ENCODE data around the gene ANKRD52.

ANKRD52 gene

GRCh38 chr12:56282579-56282978 lies 24.4 kb upstream of the ANKRD52 start:
- Histone ChIP-seq H3K4me1 (ENCODE audit: control insufficient read depth, insufficient read depth, low read depth, low read length) (peaks cover 6% of the 10 kb centered on the region), H3K4me3 (ENCODE audit: insufficient read depth in 1 of 2, low read depth in 1 of 2, low read length in 2 of 2) (no peak overlapping the region), H3K36me3 (ENCODE audit: control insufficient read depth in 1 of 2, insufficient read depth in 2 of 2, low read depth in 1 of 2, low read length in 2 of 2) (peaks cover 52 to 80% of the 10 kb centered on the region in 2 experiments), H2BK120ac (ENCODE audit: low read depth, low read length) (no peak overlapping the region), H3K9ac (ENCODE audit: low read length) (no peak overlapping the region), H2BK5ac (ENCODE audit: low read depth, low read length, poor library complexity, severe bottlenecking) (no peak overlapping the region), H4K91ac (ENCODE audit: low read length) (no peak overlapping the region), H3K9me3 (ENCODE audit: control insufficient read depth, low read length) (no peaks in the 10 kb centered on the region), H2AFZ (ENCODE audit: low read depth, low read length) (no peak overlapping the region), H3K79me1 (replicated peaks; ENCODE audit: low read length, poor library complexity, severe bottlenecking) (peaks cover 11% of the 10 kb centered on the region), H3K23ac (ENCODE audit: low read length in 2 of 2) (no peak overlapping the region), H3K27ac (ENCODE audit: low read length, poor library complexity, severe bottlenecking) (no peak overlapping the region), H3K18ac (ENCODE audit: low read depth in 1 of 2, low read length in 2 of 2) (no peak overlapping the region), H2BK12ac (ENCODE audit: low read length in 2 of 2) (no peak overlapping the region), H3K27me3 (ENCODE audit: control insufficient read depth in 1 of 2, insufficient read depth in 1 of 2, low read length in 2 of 2) (no peaks in the 10 kb centered on the region), H4K8ac (ENCODE audit: low read length) (no peak overlapping the region), H2AK5ac (ENCODE audit: low read length, severe bottlenecking) (no peak overlapping the region), H3K4ac (ENCODE audit: low read depth in 1 of 2, low read length in 2 of 2) (no peak overlapping the region), H2BK15ac (ENCODE audit: low read depth, poor library complexity, severe bottlenecking) (no peak overlapping the region), H3K4me2 (ENCODE audit: low read length, poor library complexity, severe bottlenecking) (no peak overlapping the region), H3K14ac (ENCODE audit: low read length in 2 of 2) (no peak overlapping the region)
- WGBS, result 100% methylated on average over 1 of the region's 2 CpGs
- DNase-seq, result no peak

- no peak overlapping the region for H4K8ac ChIP-seq (ENCODE audit: low read length)
- no peak overlapping the region for H3K4ac ChIP-seq (ENCODE audit: low read depth in 1 of 2, low read length in 2 of 2)
- no peak overlapping the region for H3K14ac ChIP-seq (ENCODE audit: low read length in 2 of 2)
- no peaks in the 10 kb centered on the region for H3K27me3 ChIP-seq (ENCODE audit: control insufficient read depth in 1 of 2, insufficient read depth in 1 of 2, low read length in 2 of 2)
- H2AK5ac ChIP-seq (ENCODE audit: low read length, severe bottlenecking), result no peak overlapping the region
- 91% methylated on average over 5 of the region's 6 CpGs for WGBS
- H3K4me3 ChIP-seq (ENCODE audit: insufficient read depth in 1 of 2, low read depth in 1 of 2, low read length in 2 of 2), result no peak overlapping the region
- no peak overlapping the region for H3K18ac ChIP-seq (ENCODE audit: low read depth in 1 of 2, low read length in 2 of 2)
- H3K9ac ChIP-seq (ENCODE audit: low read length), result no peak overlapping the region
- no peak overlapping the region for H3K23ac ChIP-seq (ENCODE audit: low read length in 2 of 2)
- no peak overlapping the region for H3K27ac ChIP-seq (ENCODE audit: low read length, poor library complexity, severe bottlenecking)
- no peak overlapping the region for H2AFZ ChIP-seq (ENCODE audit: low read depth, low read length)
- DNase-seq, result no peak
- H3K79me1 ChIP-seq (replicated peaks; ENCODE audit: low read length, poor library complexity, severe bottlenecking), result peaks cover 11% of the 10 kb centered on the region
- H2BK15ac ChIP-seq (ENCODE audit: low read depth, poor library complexity, severe bottlenecking), result no peak overlapping the region
- H2BK5ac ChIP-seq (ENCODE audit: low read depth, low read length, poor library complexity, severe bottlenecking), result no peak overlapping the region
- peaks cover 3% of the 10 kb centered on the region for H3K4me1 ChIP-seq (ENCODE audit: control insufficient read depth, insufficient read depth, low read depth, low read length)
- H3K4me2 ChIP-seq (ENCODE audit: low read length, poor library complexity, severe bottlenecking), result no peak overlapping the region
- H2BK12ac ChIP-seq (ENCODE audit: low read length in 2 of 2), result no peak overlapping the region
- H3K9me3 ChIP-seq (ENCODE audit: control insufficient read depth, low read length), result no peaks in the 10 kb centered on the region
- no peak overlapping the region for H4K91ac ChIP-seq (ENCODE audit: low read length)
- H3K36me3 ChIP-seq (ENCODE audit: control insufficient read depth in 1 of 2, insufficient read depth in 2 of 2, low read depth in 1 of 2, low read length in 2 of 2), result peaks cover 54 to 81% of the 10 kb centered on the region in 2 experiments
- no peak overlapping the region for H2BK120ac ChIP-seq (ENCODE audit: low read depth, low read length)
These were observed 23.8 kb upstream of the ANKRD52 start for GRCh38 chr12:56282030-56282429.

GRCh38 chr12:56280849-56281248 lies 22.7 kb upstream of the ANKRD52 start:
- Histone ChIP-seq H3K9ac (ENCODE audit: low read length) (no peak overlapping the region), H3K79me1 (replicated peaks; ENCODE audit: low read length, poor library complexity, severe bottlenecking) (peaks cover 12% of the 10 kb centered on the region), H2BK120ac (ENCODE audit: low read depth, low read length) (no peak overlapping the region), H2BK12ac (ENCODE audit: low read length in 2 of 2) (no peak overlapping the region), H3K14ac (ENCODE audit: low read length in 2 of 2) (no peak overlapping the region), H3K27ac (ENCODE audit: low read length, poor library complexity, severe bottlenecking) (no peak overlapping the region), H2AFZ (ENCODE audit: low read depth, low read length) (no peak overlapping the region), H3K9me3 (ENCODE audit: control insufficient read depth, low read length) (no peaks in the 10 kb centered on the region), H2BK15ac (ENCODE audit: low read depth, poor library complexity, severe bottlenecking) (no peak overlapping the region), H3K27me3 (ENCODE audit: control insufficient read depth in 1 of 2, insufficient read depth in 1 of 2, low read length in 2 of 2) (no peaks in the 10 kb centered on the region), H2BK5ac (ENCODE audit: low read depth, low read length, poor library complexity, severe bottlenecking) (no peak overlapping the region), H3K23ac (ENCODE audit: low read length in 2 of 2) (no peak overlapping the region), H3K4me1 (ENCODE audit: control insufficient read depth, insufficient read depth, low read depth, low read length) (peaks cover 3% of the 10 kb centered on the region), H3K4ac (ENCODE audit: low read depth in 1 of 2, low read length in 2 of 2) (no peak overlapping the region), H2AK5ac (ENCODE audit: low read length, severe bottlenecking) (no peak overlapping the region), H3K36me3 (ENCODE audit: control insufficient read depth in 1 of 2, insufficient read depth in 2 of 2, low read depth in 1 of 2, low read length in 2 of 2) (peaks cover 59 to 81% of the 10 kb centered on the region in 2 experiments), H3K18ac (ENCODE audit: low read depth in 1 of 2, low read length in 2 of 2) (no peak overlapping the region), H4K91ac (ENCODE audit: low read length) (no peak overlapping the region), H3K4me3 (ENCODE audit: insufficient read depth in 1 of 2, low read depth in 1 of 2, low read length in 2 of 2) (no peak overlapping the region), H4K8ac (ENCODE audit: low read length) (no peak overlapping the region), H3K4me2 (ENCODE audit: low read length, poor library complexity, severe bottlenecking) (no peak overlapping the region)
- no peak for DNase-seq

GRCh38 chr12:56278905-56279304 lies 20.7 kb upstream of the ANKRD52 start:
- peaks cover 68 to 89% of the 10 kb centered on the region in 2 experiments for H3K36me3 ChIP-seq (ENCODE audit: control insufficient read depth in 1 of 2, insufficient read depth in 2 of 2, low read depth in 1 of 2, low read length in 2 of 2)
- no peak for DNase-seq
- WGBS, result 98% methylated on average over 3 of the region's 3 CpGs

More at GRCh38 chr12:56278905-56279304, 20.7 kb upstream of the ANKRD52 start:
- Histone ChIP-seq H3K23ac (ENCODE audit: low read length in 2 of 2) (no peak overlapping the region), H3K4me1 (ENCODE audit: control insufficient read depth, insufficient read depth, low read depth, low read length) (no peaks in the 10 kb centered on the region), H3K4ac (ENCODE audit: low read depth in 1 of 2, low read length in 2 of 2) (no peak overlapping the region), H3K9me3 (ENCODE audit: control insufficient read depth, low read length) (no peaks in the 10 kb centered on the region), H3K18ac (ENCODE audit: low read depth in 1 of 2, low read length in 2 of 2) (no peak overlapping the region), H2BK5ac (ENCODE audit: low read depth, low read length, poor library complexity, severe bottlenecking) (no peak overlapping the region), H3K79me1 (replicated peaks; ENCODE audit: low read length, poor library complexity, severe bottlenecking) (peaks cover 14% of the 10 kb centered on the region), H2AFZ (ENCODE audit: low read depth, low read length) (no peak overlapping the region), H2AK5ac (ENCODE audit: low read length, severe bottlenecking) (no peak overlapping the region), H3K4me2 (ENCODE audit: low read length, poor library complexity, severe bottlenecking) (no peak overlapping the region), H2BK12ac (ENCODE audit: low read length in 2 of 2) (no peak overlapping the region), H3K27me3 (ENCODE audit: control insufficient read depth in 1 of 2, insufficient read depth in 1 of 2, low read length in 2 of 2) (no peaks in the 10 kb centered on the region), H4K91ac (ENCODE audit: low read length) (no peak overlapping the region), H3K4me3 (ENCODE audit: insufficient read depth in 1 of 2, low read depth in 1 of 2, low read length in 2 of 2) (no peak overlapping the region), H4K8ac (ENCODE audit: low read length) (no peak overlapping the region), H2BK15ac (ENCODE audit: low read depth, poor library complexity, severe bottlenecking) (no peak overlapping the region), H3K9ac (ENCODE audit: low read length) (no peak overlapping the region), H3K14ac (ENCODE audit: low read length in 2 of 2) (no peak overlapping the region), H2BK120ac (ENCODE audit: low read depth, low read length) (no peak overlapping the region), H3K27ac (ENCODE audit: low read length, poor library complexity, severe bottlenecking) (no peak overlapping the region)
